SU-DHL-6 (cell line): ENCODE results near the gene ZNF317.

Experiments
- H2AFZ ChIP-seq: fragments of 200-600 bp; sonication (generic); 2 replicates; pipeline ENCODE4 v1.6.1; 2014; ENCODE audit warnings: low read depth, mild to moderate bottlenecking, moderate library complexity, mixed read lengths, antibody characterized with exemption, low read length; ENCODE audit not compliant: severe bottlenecking
- H3F3A ChIP-seq: fragments of 200-600 bp; shearing (Covaris generic); 2 replicates; pipeline ENCODE4 v1.6.0; 2016; ENCODE audit warnings: antibody characterized with exemption, mild to moderate bottlenecking; ENCODE audit not compliant: insufficient read depth
- H3K27ac ChIP-seq: fragments of 200-600 bp; sonication (generic); 2 replicates; pipeline ENCODE4 v1.5.1; 2016; ENCODE audit warnings: low read depth, mild to moderate bottlenecking, low read length, moderate library complexity, mixed read lengths
- H3K27me3 ChIP-seq: fragments of 200-600 bp; sonication (generic), shearing (Covaris generic); 2 replicates; pipeline ENCODE4 v1.6.0; 2014; ENCODE audit warnings: mild to moderate bottlenecking, low read length
- H3K36me3 ChIP-seq: fragments of 200-600 bp; sonication (generic); 2 replicates; pipeline ENCODE4 v1.6.1; 2014; ENCODE audit warnings: mild to moderate bottlenecking, low read length, mixed read lengths
- H3K4me2 ChIP-seq: fragments of 300-600, 200-600 bp; shearing (Covaris generic), sonication (generic); 2 replicates; pipeline ENCODE4 v1.6.0; 2014; ENCODE audit warnings: low read length, low read depth, mild to moderate bottlenecking; ENCODE audit not compliant: poor library complexity, severe bottlenecking
- H3K4me3 ChIP-seq: fragments of 200-600 bp; sonication (generic); 2 replicates; pipeline ENCODE4 v1.5.1; 2014; ENCODE audit warnings: antibody characterized with exemption, low read length, mild to moderate bottlenecking, mixed read lengths; ENCODE audit not compliant: insufficient read depth, poor library complexity, severe bottlenecking
- H3K79me2 ChIP-seq: fragments of 200-600 bp; sonication (generic); 2 replicates; pipeline ENCODE4 v1.6.1; 2014; ENCODE audit warnings: mild to moderate bottlenecking, low read length, moderate library complexity; ENCODE audit not compliant: insufficient read depth
- H3K9ac ChIP-seq: fragments of 200-600 bp; sonication (generic); 2 replicates; pipeline ENCODE4 v1.7.0; 2014; ENCODE audit warnings: mild to moderate bottlenecking, low read length
- H3K9me2 ChIP-seq: fragments of 200-600 bp; sonication (generic); replicated peaks from 2 replicates; pipeline ENCODE4 v1.6.1; 2014; ENCODE audit warnings: low read length; ENCODE audit not compliant: insufficient read depth
- H3K9me3 ChIP-seq: fragments of 200-600 bp; sonication (generic); 2 replicates; pipeline ENCODE4 v1.6.1; 2014; ENCODE audit warnings: low read length, mixed read lengths; ENCODE audit not compliant: insufficient read depth
- H4K20me1 ChIP-seq: fragments of 200-600 bp; sonication (generic); 2 replicates; pipeline ENCODE4 v1.6.1; 2014; ENCODE audit warnings: low read depth, mild to moderate bottlenecking, antibody characterized with exemption, low read length, moderate library complexity, mixed read lengths
- CTCF ChIP-seq: fragments of 200-600 bp; sonication (generic); IDR thresholded peaks from one replicate; pipeline ENCODE4 v1.5.1; 2017; ENCODE audit warnings: antibody characterized with exemption, mild to moderate bottlenecking, low read length, moderate library complexity; ENCODE audit not compliant: insufficient read depth, poor library complexity, severe bottlenecking
- EZH2phosphoT487 ChIP-seq: fragments of 200-600 bp; sonication (generic), shearing (Covaris generic); conservative IDR thresholded peaks from 2 replicates; pipeline ENCODE4 v1.6.1; 2018; ENCODE audit warnings: mild to moderate bottlenecking, antibody characterized with exemption, low read length, moderate library complexity, mixed read lengths

ZNF317 gene

DNA sequence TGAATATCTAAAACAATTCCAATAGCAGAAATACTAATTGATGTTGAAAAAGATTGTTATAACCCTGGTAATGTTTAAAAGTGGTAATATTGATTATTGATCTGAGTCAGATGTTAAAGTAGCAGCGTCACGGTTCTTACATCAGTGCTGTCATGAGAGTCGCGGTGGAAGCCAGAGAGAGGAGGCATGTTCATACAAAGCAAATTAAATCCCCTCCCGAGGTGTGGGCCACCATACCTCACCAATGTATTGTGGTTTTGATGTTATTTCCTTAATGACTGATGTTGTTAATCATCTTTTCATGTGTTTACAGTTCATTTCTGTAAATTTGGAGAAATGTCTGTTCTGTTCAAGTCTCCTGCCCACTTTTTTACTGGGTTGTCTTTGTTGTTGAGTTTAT lies 11.2 kb downstream of the ZNF317 start:
- no peak overlapping the region for H3K9ac ChIP-seq
- H4K20me1 ChIP-seq, result peaks cover 13% of the 10 kb centered on the region; the same call in 1 of the 2 replicates
- no peaks in the 10 kb centered on the region for H3F3A ChIP-seq
- no peak overlapping the region for H3K4me3 ChIP-seq
- H2AFZ ChIP-seq, result no peak overlapping the region
- TF ChIP-seq CTCF (no peak), EZH2phosphoT487 (no peak)
- H3K27me3 ChIP-seq, result no peaks in the 10 kb centered on the region
- peaks cover 100% of the 10 kb centered on the region for H3K79me2 ChIP-seq
- peaks cover 36% of the 10 kb centered on the region for H3K36me3 ChIP-seq
- no peaks in the 10 kb centered on the region for H3K9me2 ChIP-seq
- H3K27ac ChIP-seq, result no peak overlapping the region
- peaks cover 10% of the 10 kb centered on the region; the same call in 1 of the 2 replicates for H3K9me3 ChIP-seq
- no peak overlapping the region for H3K4me2 ChIP-seq

GRCh38 chr19:9155591-9155990 lies 15.4 kb downstream of the ZNF317 start:
- H4K20me1 ChIP-seq, result peaks cover 8% of the 10 kb centered on the region; the same call in 1 of the 2 replicates
- no peak overlapping the region for H2AFZ ChIP-seq
- TF ChIP-seq EZH2phosphoT487, result no peak
- TF ChIP-seq CTCF, result no peak
- H3K4me3 ChIP-seq, result no peak overlapping the region
- no peaks in the 10 kb centered on the region for H3F3A ChIP-seq
- peaks cover 61% of the 10 kb centered on the region for H3K79me2 ChIP-seq
- no peak overlapping the region for H3K9ac ChIP-seq
- peaks cover 22% of the 10 kb centered on the region for H3K36me3 ChIP-seq
- H3K9me3 ChIP-seq, result peaks cover 3% of the 10 kb centered on the region; the same call in 1 of the 2 replicates
- no peak overlapping the region for H3K27ac ChIP-seq
- H3K4me2 ChIP-seq, result no peak overlapping the region
- H3K27me3 ChIP-seq, result no peaks in the 10 kb centered on the region
- no peaks in the 10 kb centered on the region for H3K9me2 ChIP-seq

GRCh38 chr19:9156304-9156703 lies 16.1 kb downstream of the ZNF317 start:
- Histone ChIP-seq H3K79me2 (peaks cover 54% of the 10 kb centered on the region), H3K4me2 (no peak overlapping the region), H3F3A (no peaks in the 10 kb centered on the region), H4K20me1 (peaks cover 8% of the 10 kb centered on the region; the same call in 1 of the 2 replicates), H3K9ac (no peak overlapping the region), H3K9me3 (no peaks in the 10 kb centered on the region), H3K4me3 (no peak overlapping the region), H3K36me3 (peaks cover 19% of the 10 kb centered on the region), H3K27ac (no peak overlapping the region), H2AFZ (no peak overlapping the region), H3K27me3 (no peaks in the 10 kb centered on the region), H3K9me2 (no peaks in the 10 kb centered on the region)
- TF ChIP-seq CTCF (no peak), EZH2phosphoT487 (no peak)
